Measurements from ENCODE around the gene ATP2C2.

Gene ATP2C2

GRCh38 chr16:84421081-84421937, 53.0 kb downstream of the ATP2C2 start:
- Histone ChIP-seq H3K27me3 (ENCODE audit: control insufficient read depth in 1 of 2, insufficient read depth in 2 of 2, low read length in 2 of 2) (peaks cover 2% of the 10 kb centered on the region in 2 donors), H3K9me3 (ENCODE audit: control insufficient read depth in 2 of 2, low read length in 2 of 2) (peaks cover 4 to 5% of the 10 kb centered on the region in 2 donors), H3K36me3 (ENCODE audit: control insufficient read depth in 2 of 2, insufficient read depth in 2 of 2, low read length in 2 of 2) (no peaks in the 10 kb centered on the region), H3K9ac (ENCODE audit: low read length in 2 of 2) (no peak overlapping the region), H3K27ac (ENCODE audit: low read length) (no peak overlapping the region), H3K4me3 (ENCODE audit: low read length in 2 of 2) (no peak overlapping the region), H3K4me1 (ENCODE audit: control insufficient read depth, insufficient read depth, low read length) (no peaks in the 10 kb centered on the region)

- Histone ChIP-seq H3K9me3 (ENCODE audit: control insufficient read depth in 2 of 2, low read length in 2 of 2) (peaks cover 4 to 5% of the 10 kb centered on the region in 2 donors), H3K9ac (ENCODE audit: low read length in 2 of 2) (no peak overlapping the region), H3K4me1 (ENCODE audit: control insufficient read depth, insufficient read depth, low read length) (no peaks in the 10 kb centered on the region), H3K27ac (ENCODE audit: low read length) (no peak overlapping the region), H3K4me3 (ENCODE audit: low read length in 2 of 2) (no peak overlapping the region), H3K36me3 (ENCODE audit: control insufficient read depth in 2 of 2, insufficient read depth in 2 of 2, low read length in 2 of 2) (no peaks in the 10 kb centered on the region), H3K27me3 (ENCODE audit: control insufficient read depth in 1 of 2, insufficient read depth in 2 of 2, low read length in 2 of 2) (peaks cover 2 to 6% of the 10 kb centered on the region in 2 donors)
Observed at GRCh38 chr16:84421938-84422220, 53.5 kb downstream of the ATP2C2 start.

DNA sequence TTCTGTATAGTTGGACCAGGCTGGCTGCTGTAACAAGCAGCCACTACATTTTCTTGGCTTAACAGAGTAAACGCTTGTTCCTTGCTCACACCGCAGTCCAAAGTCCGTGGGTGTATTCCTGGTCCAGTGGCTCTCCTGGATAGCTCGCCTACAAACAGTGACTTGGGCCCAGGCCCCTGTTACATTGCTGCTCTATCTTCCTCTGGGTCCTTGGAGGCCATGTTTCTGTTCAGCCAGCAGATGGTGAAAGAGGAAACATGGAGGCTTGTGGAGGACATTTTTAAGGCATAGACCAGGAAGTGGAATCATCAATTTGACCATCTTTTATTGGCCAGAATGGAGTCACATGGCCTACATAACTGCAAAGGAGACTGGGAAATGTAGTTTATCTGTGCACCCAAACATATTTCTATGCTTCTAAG, 55.1 kb downstream of the ATP2C2 start:
- Histone ChIP-seq H3K9ac (ENCODE audit: low read length in 2 of 2) (no peak overlapping the region), H3K36me3 (ENCODE audit: control insufficient read depth in 2 of 2, insufficient read depth in 2 of 2, low read length in 2 of 2) (no peaks in the 10 kb centered on the region), H3K4me1 (ENCODE audit: control insufficient read depth, insufficient read depth, low read length) (no peaks in the 10 kb centered on the region), H3K27ac (ENCODE audit: low read length) (no peak overlapping the region), H3K4me3 (ENCODE audit: low read length in 2 of 2) (no peak overlapping the region), H3K9me3 (ENCODE audit: control insufficient read depth in 2 of 2, low read length in 2 of 2) (peaks cover 4 to 5% of the 10 kb centered on the region in 2 donors), H3K27me3 (ENCODE audit: control insufficient read depth in 1 of 2, insufficient read depth in 2 of 2, low read length in 2 of 2) (peaks cover 0 to 4% of the 10 kb centered on the region in 2 donors)

DNA sequence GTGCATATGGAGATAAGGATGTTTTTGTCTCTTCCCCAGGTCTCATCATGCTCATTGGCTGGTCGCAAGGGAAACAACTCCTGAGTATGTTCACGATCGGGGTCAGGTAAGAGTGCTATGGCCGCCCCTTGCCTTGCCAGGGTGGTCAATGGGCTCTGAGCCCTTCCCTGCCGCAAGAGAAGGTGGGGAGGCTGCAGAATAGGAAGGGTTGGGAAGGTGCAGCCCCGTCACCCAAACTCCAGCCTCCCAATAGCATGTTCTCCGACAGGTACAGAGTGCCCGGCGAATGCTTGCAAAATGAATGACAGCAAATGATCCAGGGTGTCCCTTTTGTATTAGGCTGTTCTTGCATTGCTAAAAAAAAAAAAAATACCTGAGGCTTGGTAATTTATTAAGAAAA, 57.4 kb downstream of the ATP2C2 start:
- Histone ChIP-seq H3K4me3 (ENCODE audit: low read length in 2 of 2) (no peak overlapping the region), H3K9ac (ENCODE audit: low read length in 2 of 2) (no peak overlapping the region), H3K9me3 (ENCODE audit: control insufficient read depth in 2 of 2, low read length in 2 of 2) (peaks cover 0 to 5% of the 10 kb centered on the region in 2 donors), H3K27ac (ENCODE audit: low read length) (no peak overlapping the region), H3K27me3 (ENCODE audit: control insufficient read depth in 1 of 2, insufficient read depth in 2 of 2, low read length in 2 of 2) (peaks cover 3 to 4% of the 10 kb centered on the region in 2 donors), H3K36me3 (ENCODE audit: control insufficient read depth in 2 of 2, insufficient read depth in 2 of 2, low read length in 2 of 2) (no peaks in the 10 kb centered on the region), H3K4me1 (ENCODE audit: control insufficient read depth, insufficient read depth, low read length) (no peaks in the 10 kb centered on the region)

DNA sequence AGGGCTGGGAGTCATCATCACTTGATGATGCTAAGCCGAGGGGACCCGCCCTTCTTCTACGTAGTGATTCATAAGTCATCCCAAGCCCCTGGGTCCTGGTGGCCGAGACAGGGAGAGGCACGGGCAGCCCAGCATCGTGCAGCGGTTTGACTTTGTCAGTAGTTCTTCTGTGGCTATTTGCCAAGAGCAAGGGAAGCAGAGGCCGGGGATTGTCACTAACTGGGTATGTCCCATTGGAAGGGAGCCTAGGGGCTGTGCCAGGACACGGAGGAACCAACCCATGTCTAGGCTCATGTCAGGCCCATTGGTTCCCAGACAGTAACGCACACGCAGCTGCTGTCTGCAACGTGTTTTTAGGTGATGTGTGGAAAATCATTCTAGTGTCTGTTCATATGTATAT, 58.5 kb downstream of the ATP2C2 start:
- Histone ChIP-seq H3K27ac (ENCODE audit: low read length) (no peak overlapping the region), H3K36me3 (ENCODE audit: control insufficient read depth in 2 of 2, insufficient read depth in 2 of 2, low read length in 2 of 2) (no peaks in the 10 kb centered on the region)

DNA sequence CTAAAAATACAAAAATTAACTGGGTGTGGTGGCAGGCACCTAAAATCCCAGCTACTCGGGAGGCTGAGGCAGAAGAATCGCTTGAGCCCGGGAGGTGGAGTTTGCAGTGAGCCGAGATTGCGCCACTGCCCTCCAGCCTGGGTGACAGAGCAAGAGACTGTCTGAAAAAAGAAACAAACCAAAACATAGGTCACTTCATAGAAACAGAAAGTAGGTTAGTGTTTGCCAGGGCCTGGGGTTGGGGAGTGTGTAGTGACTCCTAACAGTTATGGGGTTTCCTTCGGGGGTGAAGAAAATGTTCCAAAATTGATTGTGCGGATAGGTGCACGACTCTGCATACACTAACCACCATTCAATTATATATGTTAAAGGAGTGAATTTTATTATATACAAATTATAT, 59.2 kb downstream of the ATP2C2 start:
- Histone ChIP-seq H3K9ac (ENCODE audit: low read length in 2 of 2) (no peak overlapping the region), H3K4me1 (ENCODE audit: control insufficient read depth, insufficient read depth, low read length) (no peaks in the 10 kb centered on the region), H3K4me3 (ENCODE audit: low read length in 2 of 2) (no peak overlapping the region), H3K36me3 (ENCODE audit: control insufficient read depth in 2 of 2, insufficient read depth in 2 of 2, low read length in 2 of 2) (no peaks in the 10 kb centered on the region), H3K9me3 (ENCODE audit: control insufficient read depth in 2 of 2, low read length in 2 of 2) (peaks cover 0 to 5% of the 10 kb centered on the region in 2 donors), H3K27ac (ENCODE audit: low read length) (no peak overlapping the region), H3K27me3 (ENCODE audit: control insufficient read depth in 1 of 2, insufficient read depth in 2 of 2, low read length in 2 of 2) (peaks cover 6 to 7% of the 10 kb centered on the region in 2 donors)

More for the DNA sequence above, 58.5 kb downstream of the ATP2C2 start:
- H3K9me3 ChIP-seq (ENCODE audit: control insufficient read depth in 2 of 2, low read length in 2 of 2) = peaks cover 0 to 5% of the 10 kb centered on the region in 2 donors
- H3K4me1 ChIP-seq (ENCODE audit: control insufficient read depth, insufficient read depth, low read length) = no peaks in the 10 kb centered on the region
- H3K9ac ChIP-seq (ENCODE audit: low read length in 2 of 2) = no peak overlapping the region
- H3K4me3 ChIP-seq (ENCODE audit: low read length in 2 of 2) = no peak overlapping the region
- peaks cover 6 to 7% of the 10 kb centered on the region in 2 donors for H3K27me3 ChIP-seq (ENCODE audit: control insufficient read depth in 1 of 2, insufficient read depth in 2 of 2, low read length in 2 of 2)

DNA sequence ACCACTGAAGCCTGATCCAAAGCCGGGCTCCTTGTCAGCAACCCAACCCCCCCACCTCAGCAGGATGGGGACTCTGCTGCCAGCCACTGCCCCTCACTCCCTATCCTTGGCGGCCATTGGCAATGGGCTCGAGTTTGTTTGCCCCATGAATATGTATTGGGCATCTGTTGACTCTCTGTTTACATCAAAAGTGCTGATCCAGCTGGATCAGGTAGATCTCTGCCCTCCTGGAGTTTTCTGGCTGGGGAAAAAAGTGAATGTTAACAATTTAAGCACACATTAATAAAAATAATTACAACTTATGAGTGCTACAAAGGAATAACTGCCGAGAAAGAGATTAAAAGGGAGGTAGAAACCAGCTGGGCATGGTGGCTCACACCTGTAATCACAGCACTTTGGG, 62.5 kb downstream of the ATP2C2 start:
- H3K27ac ChIP-seq (ENCODE audit: low read length) = no peak overlapping the region
- H3K4me3 ChIP-seq (ENCODE audit: low read length in 2 of 2) = no peak overlapping the region
- no peaks in the 10 kb centered on the region for H3K4me1 ChIP-seq (ENCODE audit: control insufficient read depth, insufficient read depth, low read length)
- no peak overlapping the region for H3K9ac ChIP-seq (ENCODE audit: low read length in 2 of 2)
- H3K9me3 ChIP-seq (ENCODE audit: control insufficient read depth in 2 of 2, low read length in 2 of 2) = no peaks in the 10 kb centered on the region
- peaks cover 6 to 7% of the 10 kb centered on the region in 2 donors for H3K27me3 ChIP-seq (ENCODE audit: control insufficient read depth in 1 of 2, insufficient read depth in 2 of 2, low read length in 2 of 2)
- no peaks in the 10 kb centered on the region for H3K36me3 ChIP-seq (ENCODE audit: control insufficient read depth in 2 of 2, insufficient read depth in 2 of 2, low read length in 2 of 2)

DNA sequence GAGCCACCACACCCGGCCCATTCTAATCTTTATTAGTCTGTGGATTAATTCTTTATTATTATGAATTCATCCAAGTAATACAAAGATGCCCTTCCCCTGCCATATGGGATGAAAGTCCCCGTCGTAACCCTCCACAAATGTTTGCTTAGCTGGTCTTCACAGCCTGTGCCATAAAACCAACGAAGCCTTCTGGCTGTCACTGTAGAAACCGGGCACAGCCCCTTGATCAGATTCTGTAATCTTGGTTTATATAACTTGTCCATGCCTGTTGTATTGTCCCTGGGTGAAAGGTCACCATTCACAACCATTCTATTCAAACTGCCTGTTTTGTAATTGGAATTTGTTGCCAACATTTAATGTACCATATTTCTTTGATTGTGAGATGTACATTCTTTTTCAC, 66.5 kb downstream of the ATP2C2 start:
- H3K27me3 ChIP-seq (ENCODE audit: control insufficient read depth in 1 of 2, insufficient read depth in 2 of 2, low read length in 2 of 2) = peaks cover 2 to 7% of the 10 kb centered on the region in 2 donors
- no peak overlapping the region for H3K4me3 ChIP-seq (ENCODE audit: low read length in 2 of 2)
- H3K9me3 ChIP-seq (ENCODE audit: control insufficient read depth in 2 of 2, low read length in 2 of 2) = no peaks in the 10 kb centered on the region
- no peak overlapping the region for H3K9ac ChIP-seq (ENCODE audit: low read length in 2 of 2)
- no peak overlapping the region for H3K27ac ChIP-seq (ENCODE audit: low read length)
- H3K36me3 ChIP-seq (ENCODE audit: control insufficient read depth in 2 of 2, insufficient read depth in 2 of 2, low read length in 2 of 2) = no peaks in the 10 kb centered on the region
- H3K4me1 ChIP-seq (ENCODE audit: control insufficient read depth, insufficient read depth, low read length) = no peaks in the 10 kb centered on the region

DNA sequence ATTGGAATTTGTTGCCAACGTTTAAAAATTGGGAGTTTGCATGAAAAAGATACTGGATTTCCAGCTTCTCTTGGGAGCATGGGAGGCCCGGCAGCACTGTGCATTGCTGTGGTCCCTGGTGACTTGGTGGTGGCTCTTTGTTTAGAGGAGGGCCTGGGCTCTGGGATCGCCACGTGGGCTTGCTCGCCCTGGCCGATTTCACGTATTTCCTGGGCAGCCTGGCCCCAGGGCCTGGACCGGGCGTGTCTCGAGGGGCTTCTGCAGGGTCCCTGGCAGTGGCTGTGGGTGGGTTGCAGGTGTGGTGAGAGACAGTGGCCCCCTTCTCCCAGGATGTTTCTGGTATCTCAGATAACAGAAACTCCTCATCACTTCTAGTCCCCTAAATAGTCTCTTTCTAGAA, 67.9 kb downstream of the ATP2C2 start:
- Histone ChIP-seq H3K9me3 (ENCODE audit: control insufficient read depth in 2 of 2, low read length in 2 of 2) (no peaks in the 10 kb centered on the region), H3K9ac (ENCODE audit: low read length in 2 of 2) (no peak overlapping the region), H3K36me3 (ENCODE audit: control insufficient read depth in 2 of 2, insufficient read depth in 2 of 2, low read length in 2 of 2) (no peaks in the 10 kb centered on the region), H3K27me3 (ENCODE audit: control insufficient read depth in 1 of 2, insufficient read depth in 2 of 2, low read length in 2 of 2) (peaks cover 0 to 4% of the 10 kb centered on the region in 2 donors), H3K4me1 (ENCODE audit: control insufficient read depth, insufficient read depth, low read length) (no peaks in the 10 kb centered on the region), H3K4me3 (ENCODE audit: low read length in 2 of 2) (no peak overlapping the region), H3K27ac (ENCODE audit: low read length) (no peak overlapping the region)

DNA sequence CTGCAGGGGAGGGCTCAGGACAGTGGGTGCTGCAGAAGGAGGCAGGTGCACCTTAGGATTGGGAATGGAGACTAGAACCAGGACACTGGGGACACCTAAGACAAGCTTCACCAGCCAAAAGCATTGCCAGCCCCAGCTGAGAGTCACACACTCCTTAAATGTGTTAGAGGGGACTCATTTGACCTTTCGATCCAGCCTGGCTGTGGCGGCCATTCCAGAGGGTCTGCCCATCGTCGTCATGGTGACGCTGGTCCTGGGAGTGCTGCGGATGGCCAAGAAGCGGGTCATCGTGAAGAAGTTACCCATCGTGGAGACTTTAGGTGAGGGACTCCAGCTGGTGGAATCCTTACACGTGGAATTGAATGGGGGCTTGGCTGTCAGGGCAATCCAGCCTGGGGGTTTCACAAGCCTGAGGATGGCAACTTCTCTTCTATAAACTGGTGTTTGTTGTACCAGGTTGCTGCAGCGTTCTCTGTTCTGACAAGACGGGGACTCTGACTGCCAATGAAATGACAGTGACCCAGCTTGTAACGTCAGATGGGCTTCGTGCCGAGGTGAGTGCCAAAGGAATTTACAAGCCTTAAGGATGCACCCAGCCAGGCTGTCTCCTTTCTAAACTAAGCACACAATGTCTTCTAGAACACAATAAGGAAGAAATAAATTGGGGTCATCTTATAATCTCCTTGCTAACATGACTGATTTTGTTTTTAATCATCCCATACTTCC, 70.8 kb downstream of the ATP2C2 start:
- Histone ChIP-seq H3K9me3 (ENCODE audit: control insufficient read depth in 2 of 2, low read length in 2 of 2) (no peaks in the 10 kb centered on the region), H3K27ac (ENCODE audit: low read length) (no peak overlapping the region), H3K4me3 (ENCODE audit: low read length in 2 of 2) (no peak overlapping the region), H3K9ac (ENCODE audit: low read length in 2 of 2) (no peak overlapping the region), H3K36me3 (ENCODE audit: control insufficient read depth in 2 of 2, insufficient read depth in 2 of 2, low read length in 2 of 2) (no peaks in the 10 kb centered on the region), H3K27me3 (ENCODE audit: control insufficient read depth in 1 of 2, insufficient read depth in 2 of 2, low read length in 2 of 2) (peaks cover 0 to 11% of the 10 kb centered on the region in 2 donors), H3K4me1 (ENCODE audit: control insufficient read depth, insufficient read depth, low read length) (no peaks in the 10 kb centered on the region)
